Subcutaneous preadipocyte (primary cell): Measurements from ENCODE around the gene SPACA7. TPM values are rescaled to one million over a fixed set of nuclear protein-coding genes. Genes with fewer than 3 reads are reported as not detected.

Experiments used
- total RNA-seq: library from RNA; depleted of rRNA; stranded (reverse); fragments of >200 nt; gene quantifications from 2 replicates; pipeline ENCODE4 v1.2.3, GENCODE V29; 2012

SPACA7 gene
- total RNA-seq = not detected in 2 replicates

GRCh38 chr13:112376050-112376681 lies at the start of gene SPACA7:
Gene SPACA7, plus strand, starts transcription at chr13:112376355. Its CDS starts 31 bp downstream, at chr13:112376386.

Other genes starting within 250 kb of the SPACA7 start
- gene TUBGCP3, start 211.8 kb downstream of the SPACA7 start, total RNA-seq = 16.5 and 25.4 TPM in 2 replicates